ENCODE results near the gene CD151.

CD151 gene

DNA sequence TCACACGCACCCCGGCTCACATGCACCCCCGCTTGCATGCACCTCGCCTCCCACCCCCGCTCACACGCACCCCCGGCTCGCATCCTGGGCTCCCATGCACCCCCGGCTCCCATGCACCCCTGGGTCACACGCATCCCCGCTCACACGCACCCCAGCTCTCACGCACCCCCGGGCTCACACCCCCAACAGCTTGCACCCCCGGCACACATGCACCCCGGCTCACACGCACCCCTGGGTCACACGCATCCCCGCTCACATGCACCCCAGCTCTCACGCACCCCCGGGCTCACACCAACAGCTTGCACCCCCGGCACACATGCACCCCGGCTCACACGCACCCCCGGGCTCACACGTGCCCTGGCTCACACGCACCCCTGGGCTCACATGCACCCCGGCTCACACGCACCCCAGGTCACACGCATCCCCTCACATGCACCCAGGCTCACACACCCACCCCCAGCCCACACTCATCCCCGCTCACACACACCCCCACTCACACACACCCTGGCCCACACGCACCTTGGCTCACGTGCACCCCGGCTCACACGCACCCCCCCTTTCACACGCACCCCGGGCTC lies 26.1 kb downstream of the CD151 start:
- ATAC-seq (no peak), DNase-seq (no peak)

DNA sequence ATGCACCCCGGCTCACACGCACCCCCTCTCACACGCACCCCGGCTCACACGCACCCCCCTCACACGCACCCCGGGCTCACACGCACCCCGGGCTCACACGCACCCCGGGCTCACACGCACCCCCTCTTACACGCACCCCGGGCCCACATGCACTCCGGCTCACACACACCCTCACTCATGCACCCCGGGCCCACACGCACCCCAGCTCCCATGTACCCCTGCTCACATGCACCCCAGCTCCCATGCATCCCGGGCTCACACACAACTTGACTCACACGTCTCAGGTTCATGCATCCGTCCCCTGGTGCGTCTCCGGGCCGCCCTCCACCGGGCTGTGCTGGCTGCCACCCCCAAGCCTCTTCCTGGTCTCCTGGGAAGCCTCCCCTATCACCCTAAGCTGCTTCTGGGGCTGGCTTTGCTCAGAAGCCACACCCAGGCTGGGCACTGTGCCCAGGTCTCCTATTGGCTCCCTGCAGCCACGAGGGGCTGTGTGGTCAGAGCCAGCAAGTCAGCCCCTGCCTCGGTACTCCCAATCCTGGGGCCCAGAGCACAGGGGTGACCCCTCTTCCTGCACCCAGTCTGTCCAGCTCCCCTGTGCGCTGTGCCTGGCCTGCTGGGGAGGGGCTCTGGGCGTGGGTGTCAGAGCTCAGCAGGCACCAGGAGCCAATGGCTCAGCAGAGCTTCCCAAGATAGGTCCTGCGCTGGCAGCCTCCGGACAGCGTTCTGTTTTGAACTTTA lies 26.8 kb downstream of the CD151 start:
- DNase-seq (no peak), ATAC-seq (no peak)

DNA sequence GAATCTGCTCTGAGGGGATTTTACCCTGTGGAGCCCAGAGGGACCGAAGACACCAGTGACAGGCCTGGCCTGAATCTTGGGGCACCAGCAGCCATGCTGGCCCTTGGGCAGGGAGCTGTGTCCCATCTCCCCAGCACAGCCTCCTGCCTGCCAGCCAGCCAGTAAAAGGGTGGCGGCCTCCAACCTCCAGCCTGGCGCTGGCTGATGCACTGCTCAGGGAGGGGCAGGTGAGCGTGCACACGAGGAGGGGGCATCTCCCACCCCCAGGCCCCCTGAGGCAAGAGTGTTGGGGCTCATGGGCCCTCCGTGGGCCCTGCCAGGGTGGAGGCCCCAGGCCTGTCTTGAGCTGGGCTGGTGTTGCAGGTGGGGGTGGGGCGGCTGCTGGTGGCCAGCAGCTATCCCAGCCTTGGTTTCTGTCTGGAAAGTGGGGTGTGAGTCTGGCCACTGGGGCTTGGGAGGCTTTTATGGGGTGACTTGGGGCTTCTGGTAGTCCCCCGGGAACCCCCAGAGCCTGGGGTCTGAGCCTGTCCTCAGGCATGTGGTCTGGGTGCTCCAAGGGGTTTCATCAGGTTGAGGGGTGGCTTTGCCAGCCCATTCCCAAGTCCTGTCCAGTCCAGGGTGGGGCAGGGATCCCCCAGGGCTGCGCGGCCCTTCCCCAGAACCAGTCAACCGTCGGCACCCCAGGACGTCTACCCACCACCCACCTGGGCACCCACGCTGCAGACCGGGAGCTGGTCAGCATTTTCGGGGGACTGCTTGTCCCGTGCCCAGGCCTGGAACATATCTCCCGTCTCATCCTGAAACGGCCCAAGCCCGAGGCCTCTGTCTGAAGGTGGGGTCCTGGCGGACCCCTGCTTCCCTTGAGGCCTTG lies 27.7 kb downstream of the CD151 start:
- DNase-seq, result no peak
- no peak for ATAC-seq

DNA sequence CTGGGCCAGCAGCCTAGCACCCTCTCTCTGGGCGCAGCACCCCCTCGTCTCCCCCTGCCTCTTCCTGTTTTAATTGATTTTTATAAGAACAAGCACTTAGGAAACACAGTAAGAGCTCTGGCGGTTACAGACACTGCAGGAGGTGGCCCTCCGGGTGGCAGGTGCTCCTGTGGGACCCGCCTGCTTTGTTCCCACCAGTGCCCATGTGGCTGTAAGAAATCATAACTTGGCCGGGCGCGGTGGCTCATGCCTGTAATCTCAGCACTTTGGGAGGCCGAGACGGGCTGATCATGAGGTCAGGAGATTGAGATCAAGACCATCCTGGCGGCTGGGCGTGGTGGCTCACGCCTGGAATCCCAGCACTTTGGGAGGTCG lies 28.3 kb downstream of the CD151 start:
- ATAC-seq (no peak), DNase-seq (no peak)

DNA sequence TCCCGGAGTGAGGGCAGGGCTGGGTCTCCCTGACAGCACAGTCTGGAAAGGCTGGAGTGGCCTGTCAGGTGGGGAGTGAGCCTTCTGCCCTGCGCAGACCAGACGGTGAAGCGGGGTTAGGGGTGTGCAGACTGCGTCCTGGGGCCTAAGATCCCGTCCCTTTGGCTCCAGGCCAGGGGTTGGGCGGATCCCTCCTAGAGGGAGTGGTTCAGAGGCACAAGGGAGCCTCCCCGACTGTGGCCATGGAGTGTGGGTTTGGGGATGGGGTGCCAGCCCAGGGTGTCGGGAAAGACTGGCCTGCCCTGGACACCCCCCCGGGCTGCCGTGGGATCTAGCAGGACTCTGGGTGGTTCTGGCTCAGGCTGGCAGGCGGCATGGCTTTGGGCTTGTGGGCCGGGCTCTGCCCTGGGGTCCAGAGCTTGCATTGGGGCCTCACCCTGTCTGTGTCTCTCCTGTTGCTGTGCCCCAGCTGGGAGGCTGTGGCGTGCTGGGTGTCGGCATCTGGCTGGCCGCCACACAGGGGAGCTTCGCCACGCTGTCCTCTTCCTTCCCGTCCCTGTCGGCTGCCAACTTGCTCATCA lies 29.4 kb downstream of the CD151 start:
- DNase-seq (no peak), ATAC-seq (no peak)

DNA sequence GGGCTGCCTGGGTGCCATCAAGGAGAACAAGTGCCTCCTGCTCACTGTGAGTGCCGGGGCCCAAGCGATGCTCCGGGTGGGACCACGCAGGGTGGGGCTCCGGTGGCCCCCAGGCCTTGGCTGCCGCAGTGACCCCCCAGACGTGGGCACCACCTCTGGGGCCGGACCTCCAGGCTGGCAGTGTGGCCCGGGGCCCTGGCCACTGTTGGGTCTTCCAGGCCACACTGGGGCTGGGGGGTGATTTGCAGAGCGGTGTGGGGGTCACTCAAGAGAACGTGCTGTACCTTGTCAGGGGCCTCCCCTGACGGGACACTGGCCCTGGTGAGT lies 29.9 kb downstream of the CD151 start:
- ATAC-seq, result no peak
- DNase-seq, result no peak

DNA sequence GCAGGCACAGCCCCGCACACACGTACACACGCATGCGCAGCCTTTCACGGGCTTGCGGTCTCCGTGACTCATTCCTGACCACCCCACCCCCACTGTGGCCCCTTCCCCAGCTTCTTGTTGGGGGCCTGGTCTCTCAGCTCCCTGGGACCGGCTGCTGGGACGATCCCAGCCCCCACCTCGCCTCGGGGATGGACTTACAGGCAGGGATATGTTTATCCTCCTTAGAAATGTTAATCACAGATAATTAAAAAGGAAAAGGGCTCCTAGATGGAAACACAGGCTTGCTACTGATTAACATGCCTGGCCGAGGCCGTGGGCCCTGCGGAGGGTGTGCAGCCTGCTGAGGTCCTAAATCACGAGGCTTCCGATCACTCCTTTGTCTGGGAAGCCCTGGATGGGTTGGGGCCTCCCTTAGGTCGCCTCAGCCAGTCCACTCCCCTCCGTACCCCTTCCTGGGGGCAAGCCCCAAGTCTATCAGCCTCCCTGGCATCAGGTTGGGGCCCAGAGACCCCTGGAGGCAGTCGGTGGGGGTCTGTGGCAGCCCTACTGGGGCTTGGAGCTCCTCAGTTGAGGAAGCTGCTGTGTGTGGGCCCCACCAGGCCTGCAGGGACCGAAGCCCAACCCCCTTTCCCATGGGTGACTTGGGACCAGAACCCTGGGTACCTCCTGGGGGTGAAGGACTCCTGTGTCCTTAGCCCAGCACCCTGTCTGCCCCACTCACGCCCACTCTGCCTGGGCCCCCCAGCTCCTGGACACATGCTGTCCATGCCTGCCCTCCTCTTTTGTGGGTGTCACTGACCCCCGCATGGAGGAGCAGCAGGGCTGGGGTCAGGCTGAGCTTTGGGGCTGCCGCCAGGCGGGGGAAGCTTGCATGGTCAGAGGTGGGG lies 30.5 kb downstream of the CD151 start:
- DNase-seq, result no peak

DNA sequence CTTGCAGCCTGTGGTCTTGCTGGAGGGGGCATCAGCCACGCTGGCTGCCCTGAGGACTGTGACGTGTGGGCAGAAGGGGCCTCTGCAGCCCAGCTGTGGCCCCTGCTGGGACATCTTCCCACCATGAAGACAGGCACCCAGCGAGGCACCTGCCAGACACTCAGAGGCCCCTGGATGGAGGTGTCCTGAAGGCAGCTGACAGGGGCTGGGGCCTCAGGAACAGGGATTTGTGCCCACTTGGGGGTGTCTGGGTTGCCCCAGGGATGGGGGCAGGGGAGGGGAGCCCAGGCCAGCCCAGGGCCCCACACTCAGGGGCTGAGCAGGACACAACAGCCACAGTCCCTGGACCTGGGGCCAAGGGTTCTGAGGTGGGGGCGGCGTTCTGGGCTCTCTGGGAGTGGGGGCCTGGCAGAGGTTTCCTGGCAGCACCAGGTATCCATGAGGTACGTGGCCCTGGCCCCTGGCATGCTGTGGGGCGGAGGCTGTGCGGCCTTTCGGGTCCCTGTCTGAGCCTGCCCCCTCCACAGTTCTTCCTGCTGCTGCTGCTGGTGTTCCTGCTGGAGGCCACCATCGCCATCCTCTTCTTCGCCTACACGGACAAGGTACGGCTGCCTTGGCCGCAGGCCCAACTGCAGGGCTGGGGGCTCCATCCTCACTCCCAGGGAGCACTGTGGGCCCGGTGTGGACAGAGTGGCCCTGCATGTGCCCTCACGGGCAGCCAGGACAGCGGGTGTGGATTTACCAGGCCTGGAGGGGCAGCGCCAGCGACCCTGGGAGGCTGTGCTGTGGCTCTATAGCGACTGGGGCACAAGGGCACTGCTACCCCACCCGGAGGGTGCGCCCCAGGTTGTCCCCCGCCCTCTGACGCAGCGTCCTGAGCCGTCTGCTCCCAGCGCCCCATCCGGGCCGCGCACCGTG lies 31.4 kb downstream of the CD151 start:
- ATAC-seq (peak; percentile 2), DNase-seq (no peak)

More for the DNA sequence above, 30.5 kb downstream of the CD151 start:
- ATAC-seq, result no peak

DNA sequence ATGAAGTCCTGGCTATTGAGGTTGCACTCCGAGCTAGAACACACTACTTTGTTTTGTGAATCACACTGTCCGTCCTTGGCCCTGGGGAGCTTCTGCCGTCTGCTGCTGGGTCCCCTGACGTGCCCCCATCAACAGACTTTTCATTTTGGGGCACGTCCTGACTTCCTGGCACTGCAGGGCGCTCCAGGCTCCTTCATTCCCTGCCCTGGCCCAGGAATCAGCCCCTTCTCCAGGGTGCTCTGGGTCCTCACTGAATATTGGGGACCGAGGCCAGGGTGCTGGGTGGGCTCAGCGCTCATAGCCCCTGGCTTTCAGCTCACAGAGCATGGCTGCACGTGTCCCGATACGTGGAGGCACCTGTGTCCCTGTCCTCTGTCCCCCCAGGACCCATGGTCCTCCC lies 32.1 kb downstream of the CD151 start:
- no peak for ATAC-seq
- no peak for DNase-seq

DNA sequence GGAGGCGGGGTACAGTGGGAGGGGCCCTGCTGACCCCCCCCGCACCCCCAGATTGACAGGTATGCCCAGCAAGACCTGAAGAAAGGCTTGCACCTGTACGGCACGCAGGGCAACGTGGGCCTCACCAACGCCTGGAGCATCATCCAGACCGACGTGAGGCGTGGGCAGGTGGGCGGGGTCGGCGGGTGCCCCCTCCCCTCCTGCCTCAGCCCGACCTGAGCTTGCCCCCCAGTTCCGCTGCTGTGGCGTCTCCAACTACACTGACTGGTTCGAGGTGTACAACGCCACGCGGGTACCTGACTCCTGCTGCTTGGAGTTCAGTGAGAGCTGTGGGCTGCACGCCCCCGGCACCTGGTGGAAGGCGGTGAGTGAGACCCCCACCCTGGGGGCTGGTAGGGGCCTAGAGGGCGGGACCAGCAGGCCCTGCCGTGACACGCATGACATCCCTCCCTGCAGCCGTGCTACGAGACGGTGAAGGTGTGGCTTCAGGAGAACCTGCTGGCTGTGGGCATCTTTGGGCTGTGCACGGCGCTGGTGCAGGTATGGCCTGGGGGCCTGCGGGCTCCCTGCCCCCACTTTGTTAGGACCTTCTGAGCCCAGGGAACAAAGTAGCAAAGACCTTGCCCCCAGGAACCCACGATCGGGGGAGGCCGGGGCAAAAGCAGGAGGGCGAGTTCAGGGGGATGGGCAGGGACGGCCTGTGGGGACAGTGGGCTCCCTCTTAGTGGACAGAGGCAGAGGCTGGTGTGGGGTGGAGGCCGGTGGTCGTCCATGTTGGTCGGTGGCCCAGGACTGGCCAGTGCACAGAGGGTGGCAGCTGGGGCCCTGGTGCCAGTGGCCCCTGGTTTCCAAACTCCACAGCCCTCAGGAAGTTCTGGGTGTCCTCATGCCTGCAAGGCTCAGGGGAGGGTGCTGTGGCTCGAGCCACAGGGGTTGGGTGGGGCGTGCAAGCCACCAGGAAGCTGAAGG lies 33.0 kb downstream of the CD151 start:
- ATAC-seq (no peak), DNase-seq (no peak)

DNA sequence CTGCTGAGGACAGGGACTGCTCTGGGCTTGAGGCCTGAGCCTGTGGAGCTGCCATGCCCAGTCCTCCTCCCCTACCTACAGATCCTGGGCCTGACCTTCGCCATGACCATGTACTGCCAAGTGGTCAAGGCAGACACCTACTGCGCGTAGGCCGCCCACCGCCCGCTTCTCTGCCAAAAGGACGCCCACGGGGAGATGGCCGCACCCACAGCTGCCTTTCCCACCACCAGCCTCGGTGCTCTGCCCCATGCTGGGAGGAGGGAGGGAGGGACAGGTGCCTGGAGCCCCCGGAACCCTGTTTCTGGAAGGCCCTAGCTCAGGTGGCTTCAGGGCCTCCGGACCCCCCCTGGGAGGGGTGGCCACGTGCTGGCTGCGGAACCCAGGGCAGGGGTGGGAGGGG lies 33.7 kb downstream of the CD151 start:
- DNase-seq (no peak), ATAC-seq (no peak)

DNA sequence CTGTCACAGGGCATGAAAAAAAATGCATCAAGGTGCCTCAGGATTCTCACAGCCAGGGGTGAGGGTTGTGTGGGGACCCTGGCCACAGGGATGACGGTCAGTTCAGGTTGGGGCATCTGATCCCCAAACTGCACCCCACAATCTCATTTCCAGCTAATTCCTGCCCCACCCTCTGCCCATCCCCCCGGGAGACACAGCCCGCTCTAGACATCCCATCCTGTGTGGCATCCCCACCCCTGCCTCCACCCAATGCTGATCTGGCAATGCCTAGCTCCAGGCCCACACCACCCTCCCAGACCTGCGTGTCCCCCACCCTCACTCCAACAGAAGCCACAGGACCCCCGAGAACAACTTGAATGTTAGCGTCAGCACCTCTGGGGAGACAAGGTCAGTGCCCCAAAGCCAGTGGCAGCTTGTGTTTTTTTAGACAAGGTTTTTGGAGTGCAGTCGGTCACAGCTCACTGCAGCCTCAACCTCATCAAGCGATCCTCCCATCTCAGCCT lies 35.2 kb downstream of the CD151 start:
- DNase-seq (no peak), ATAC-seq (no peak)

DNA sequence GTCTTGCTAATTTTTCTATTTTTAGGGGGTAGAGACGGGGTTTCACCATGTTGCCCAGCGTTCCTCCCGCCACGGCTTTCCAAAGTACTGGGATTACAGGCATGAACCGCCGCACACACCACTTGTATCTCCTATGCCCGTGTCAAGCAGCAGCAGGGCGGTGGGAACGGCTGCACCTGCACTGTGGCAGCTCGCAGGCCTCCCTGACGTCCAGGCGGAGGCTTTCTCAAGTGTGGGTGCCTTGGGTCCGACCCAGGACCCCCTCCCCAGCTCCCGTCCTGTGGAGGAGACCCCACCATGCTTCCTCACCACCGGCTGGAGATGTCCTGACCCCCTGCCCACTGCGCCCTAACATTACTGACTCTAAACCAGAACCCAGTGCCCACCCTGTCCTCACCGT lies 35.6 kb downstream of the CD151 start:
- ATAC-seq (no peak), DNase-seq (no peak)

DNA sequence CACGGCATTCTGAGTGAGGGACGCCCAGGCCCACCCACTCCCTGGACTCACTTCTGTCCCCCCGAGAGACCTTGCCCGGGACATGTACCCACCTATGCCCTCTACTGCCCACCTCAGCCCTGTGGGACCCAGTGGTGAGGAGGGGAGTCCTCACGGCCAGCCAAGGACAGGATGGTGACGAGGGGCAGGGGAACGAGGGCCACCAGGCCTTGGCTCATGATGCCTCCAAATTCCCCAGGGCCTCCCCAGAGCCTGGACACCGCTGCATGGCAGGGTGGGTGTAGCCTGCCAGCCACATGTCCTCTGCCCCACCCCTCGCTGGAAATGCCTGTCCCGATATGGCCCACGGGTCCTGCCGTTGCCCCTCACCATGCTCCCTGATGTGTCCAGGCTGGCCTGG lies 36.0 kb downstream of the CD151 start:
- DNase-seq (no peak), ATAC-seq (no peak)

DNA sequence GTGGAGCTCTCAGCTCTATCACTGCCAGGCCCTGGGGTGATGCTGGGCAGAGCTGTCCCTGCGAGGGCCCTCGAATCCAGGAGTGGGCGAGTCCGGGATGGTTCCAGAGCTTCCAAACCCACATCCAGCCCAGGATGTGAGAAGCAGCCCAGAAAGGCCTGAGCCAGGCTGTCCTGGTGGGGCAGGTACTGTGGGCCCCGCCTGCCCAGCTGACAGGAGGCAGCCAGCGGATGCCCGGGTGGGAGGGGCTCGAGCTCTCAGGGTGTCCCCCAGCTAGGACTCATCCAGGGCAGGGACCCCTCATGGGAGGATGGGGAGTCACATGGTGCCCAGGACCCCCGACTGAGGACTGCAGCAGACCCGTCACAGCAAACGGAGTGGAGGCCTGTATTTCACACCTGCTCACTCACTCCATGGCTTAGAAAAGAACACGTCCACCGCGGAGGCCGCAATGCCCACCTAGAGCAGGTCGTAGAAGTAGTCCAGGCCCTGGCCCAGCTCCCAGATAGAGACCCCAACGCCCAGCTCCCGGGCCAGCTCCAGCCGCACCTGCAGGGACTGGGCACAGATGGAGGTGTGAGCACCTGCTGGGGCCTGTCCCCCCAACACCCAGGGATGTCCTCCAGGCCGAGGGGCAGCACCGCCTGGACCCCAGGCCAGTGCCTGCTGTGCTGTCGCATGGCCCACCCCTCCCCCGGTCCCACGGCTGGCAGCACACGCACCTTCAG lies 36.8 kb downstream of the CD151 start:
- ATAC-seq (no peak), DNase-seq (no peak)

DNA sequence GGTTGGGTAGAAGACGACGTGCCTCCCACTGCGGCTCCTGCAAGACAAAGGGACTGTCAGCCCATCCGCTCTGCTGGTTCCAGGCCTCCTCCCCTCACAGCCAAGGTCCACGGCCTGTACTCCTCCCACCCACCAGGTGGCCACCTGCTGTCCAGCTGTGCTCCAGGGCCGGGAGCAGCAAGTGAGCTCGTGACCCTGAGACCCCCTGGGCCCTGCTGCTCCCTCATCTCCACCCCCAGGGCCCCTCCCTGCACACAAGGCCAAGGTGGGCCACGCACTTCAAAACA lies 37.3 kb downstream of the CD151 start:
- DNase-seq (no peak), ATAC-seq (no peak)

DNA sequence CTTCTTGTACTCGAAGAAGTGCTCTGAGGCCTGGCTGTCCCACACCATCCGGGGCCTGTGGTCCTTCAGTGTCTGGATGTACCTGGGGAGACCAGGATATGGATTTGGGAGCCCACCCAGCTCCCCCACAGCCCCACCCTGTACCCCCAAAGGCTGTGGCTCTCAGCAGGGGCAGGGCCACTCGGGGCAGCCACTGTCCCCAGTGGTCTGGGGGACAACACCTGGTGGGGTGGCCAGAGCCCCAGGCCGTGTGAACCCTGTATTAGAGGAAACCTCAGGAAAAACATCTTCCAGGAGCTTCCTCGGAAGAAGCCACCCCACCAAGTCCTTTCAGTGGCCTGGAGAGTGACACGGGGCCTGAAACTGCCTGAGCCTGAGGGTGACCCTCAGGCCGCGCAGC lies 37.7 kb downstream of the CD151 start:
- DNase-seq (no peak), ATAC-seq (no peak)

DNA sequence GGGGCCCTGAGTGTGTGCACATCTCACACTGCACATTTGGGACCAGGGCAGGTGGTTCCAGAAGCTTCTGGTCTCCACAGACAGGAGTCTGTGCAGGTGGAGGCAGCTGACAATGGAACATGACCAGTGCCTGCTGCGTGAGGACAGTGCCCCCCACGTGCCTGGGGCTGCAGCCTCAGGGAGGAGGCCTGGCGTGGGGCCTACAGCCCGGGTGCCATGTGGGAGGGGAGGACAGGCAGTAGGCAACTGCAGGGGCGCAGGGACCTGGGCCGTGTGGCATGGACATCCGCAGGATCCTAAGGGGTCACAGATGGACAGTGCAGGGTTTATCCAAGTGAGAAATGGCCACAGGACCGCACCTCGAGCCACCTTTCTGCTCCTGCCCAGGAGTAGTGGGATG lies 38.7 kb downstream of the CD151 start:
- no peak for ATAC-seq
- no peak for DNase-seq

DNA sequence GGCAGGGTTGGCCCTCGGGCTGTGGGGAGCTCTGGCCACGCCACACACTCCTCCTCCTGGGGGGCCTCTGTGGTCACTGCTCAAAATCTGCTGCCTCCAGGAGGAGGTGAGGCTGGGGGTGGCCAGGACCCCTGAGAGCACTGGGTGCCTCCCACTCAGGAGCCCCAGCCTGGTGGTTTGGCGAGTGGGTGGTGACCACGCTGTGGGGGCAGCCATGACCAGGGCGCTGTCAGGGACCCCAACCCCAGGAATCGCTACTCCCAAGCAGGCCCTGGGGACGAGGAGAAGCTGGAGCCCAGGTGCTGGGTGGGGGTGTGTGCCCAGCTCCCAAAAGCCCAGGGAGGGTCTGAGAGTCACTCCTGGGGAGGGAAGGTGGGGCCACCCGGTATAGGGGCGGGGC lies 40.0 kb downstream of the CD151 start:
- ATAC-seq, result no peak
- no peak for DNase-seq

Data from stimulated activated naive CD8-positive, alpha-beta T cell treated with anti-CD3 and anti-CD28 coated beads, Interleukin-15, Interleukin-2, amounts not matched to agents 100 U/mL and 50 U/mL, for 24 hours (primary cell).